AG10803 (cell line): ENCODE data around the gene ZFAND2B.

ENCODE experiments used
- DNase-seq: peaks from one replicate; pipeline ENCODE4 v3.0.0; 2010; ENCODE audit warnings: low read depth
- H3K4me3 ChIP-seq: 2 replicates; pipeline ENCODE4 v1.5.1; 2011; ENCODE audit warnings: mild to moderate bottlenecking, low read length, control low read depth
- TF ChIP-seq, protein P1 (sequence below): conservative IDR thresholded peaks from 2 replicates; pipeline ENCODE4 v1.5.1; 2011; ENCODE audit warnings: mild to moderate bottlenecking, low read length, control low read depth, inconsistent platforms

Gene ZFAND2B

DNA sequence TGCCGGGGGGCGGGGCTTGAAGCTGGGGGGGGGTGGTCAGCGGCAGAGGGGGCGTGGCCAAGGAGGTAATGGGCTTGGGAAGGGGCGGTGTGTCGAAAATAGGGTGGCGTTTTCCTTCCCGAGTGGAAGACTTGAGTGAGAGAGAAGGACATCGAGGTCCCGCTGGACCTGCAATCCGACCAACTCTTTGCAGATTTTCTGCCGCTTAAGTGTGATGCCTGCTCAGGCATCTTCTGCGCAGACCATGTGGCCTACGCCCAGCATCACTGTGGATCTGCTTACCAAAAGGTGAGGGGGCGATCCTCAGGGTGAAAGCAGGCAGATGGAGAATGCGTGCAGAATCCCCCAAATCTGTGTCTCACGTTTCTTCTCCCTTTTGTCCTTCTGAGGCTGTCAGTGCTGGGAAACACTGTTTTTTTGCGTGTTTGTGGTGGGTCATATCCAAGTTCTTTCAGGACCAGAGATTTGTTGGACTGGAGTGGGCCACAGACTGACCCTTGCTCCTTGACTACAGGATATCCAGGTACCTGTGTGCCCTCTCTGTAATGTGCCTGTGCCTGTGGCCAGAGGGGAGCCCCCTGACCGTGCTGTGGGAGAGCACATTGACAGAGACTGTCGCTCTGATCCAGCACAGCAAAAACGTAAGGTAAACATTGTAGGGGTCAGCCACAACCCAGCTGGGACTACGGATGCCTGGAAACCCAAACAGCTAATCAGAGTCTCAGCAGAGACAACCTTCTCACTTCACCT lies 727 bp downstream of the ZFAND2B start:
- TF ChIP-seq, protein P1, sequence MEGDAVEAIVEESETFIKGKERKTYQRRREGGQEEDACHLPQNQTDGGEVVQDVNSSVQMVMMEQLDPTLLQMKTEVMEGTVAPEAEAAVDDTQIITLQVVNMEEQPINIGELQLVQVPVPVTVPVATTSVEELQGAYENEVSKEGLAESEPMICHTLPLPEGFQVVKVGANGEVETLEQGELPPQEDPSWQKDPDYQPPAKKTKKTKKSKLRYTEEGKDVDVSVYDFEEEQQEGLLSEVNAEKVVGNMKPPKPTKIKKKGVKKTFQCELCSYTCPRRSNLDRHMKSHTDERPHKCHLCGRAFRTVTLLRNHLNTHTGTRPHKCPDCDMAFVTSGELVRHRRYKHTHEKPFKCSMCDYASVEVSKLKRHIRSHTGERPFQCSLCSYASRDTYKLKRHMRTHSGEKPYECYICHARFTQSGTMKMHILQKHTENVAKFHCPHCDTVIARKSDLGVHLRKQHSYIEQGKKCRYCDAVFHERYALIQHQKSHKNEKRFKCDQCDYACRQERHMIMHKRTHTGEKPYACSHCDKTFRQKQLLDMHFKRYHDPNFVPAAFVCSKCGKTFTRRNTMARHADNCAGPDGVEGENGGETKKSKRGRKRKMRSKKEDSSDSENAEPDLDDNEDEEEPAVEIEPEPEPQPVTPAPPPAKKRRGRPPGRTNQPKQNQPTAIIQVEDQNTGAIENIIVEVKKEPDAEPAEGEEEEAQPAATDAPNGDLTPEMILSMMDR = no peak
- H3K4me3 ChIP-seq = peak overlapping the region; percentile 85
- DNase-seq = no peak

DNA sequence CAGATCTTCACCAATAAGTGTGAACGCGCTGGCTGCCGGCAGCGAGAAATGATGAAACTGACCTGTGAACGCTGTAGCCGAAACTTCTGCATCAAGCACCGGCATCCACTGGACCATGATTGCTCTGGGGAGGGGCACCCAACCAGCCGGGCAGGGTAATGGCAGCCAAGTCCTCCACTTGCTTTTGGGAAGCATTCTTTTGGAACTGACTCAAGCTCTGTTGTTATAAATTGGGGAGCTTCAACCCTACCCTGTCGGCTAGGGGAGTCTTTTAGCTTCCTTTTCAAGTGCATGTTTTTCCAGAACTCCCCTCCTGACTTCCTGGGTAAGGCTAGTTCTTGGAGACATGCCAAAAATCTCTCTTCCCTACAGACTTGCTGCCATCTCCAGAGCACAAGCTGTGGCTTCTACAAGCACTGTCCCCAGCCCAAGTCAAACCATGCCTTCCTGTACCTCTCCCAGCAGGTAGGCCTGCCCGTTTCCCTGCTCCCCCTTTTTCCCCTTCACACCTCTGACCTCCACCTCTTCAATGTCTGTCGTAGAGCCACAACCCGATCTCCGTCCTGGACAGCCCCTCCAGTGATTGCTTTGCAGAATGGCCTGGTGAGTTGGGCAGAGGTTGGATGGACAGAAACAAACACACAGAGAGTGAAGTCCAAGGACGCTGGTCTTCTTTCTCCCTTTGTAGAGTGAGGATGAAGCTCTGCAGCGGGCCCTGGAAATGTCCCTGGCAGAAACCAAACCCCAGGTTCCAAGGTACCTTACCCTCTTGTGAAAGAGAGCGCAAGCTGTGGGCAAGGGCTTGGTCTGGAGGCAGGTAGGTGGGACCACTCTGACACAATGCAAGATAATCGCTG lies 1.5 kb downstream of the ZFAND2B start:
- TF ChIP-seq, protein P1 = no peak
- peak; percentile 45 for DNase-seq
- peak overlapping the region; percentile 85 for H3K4me3 ChIP-seq

DNA sequence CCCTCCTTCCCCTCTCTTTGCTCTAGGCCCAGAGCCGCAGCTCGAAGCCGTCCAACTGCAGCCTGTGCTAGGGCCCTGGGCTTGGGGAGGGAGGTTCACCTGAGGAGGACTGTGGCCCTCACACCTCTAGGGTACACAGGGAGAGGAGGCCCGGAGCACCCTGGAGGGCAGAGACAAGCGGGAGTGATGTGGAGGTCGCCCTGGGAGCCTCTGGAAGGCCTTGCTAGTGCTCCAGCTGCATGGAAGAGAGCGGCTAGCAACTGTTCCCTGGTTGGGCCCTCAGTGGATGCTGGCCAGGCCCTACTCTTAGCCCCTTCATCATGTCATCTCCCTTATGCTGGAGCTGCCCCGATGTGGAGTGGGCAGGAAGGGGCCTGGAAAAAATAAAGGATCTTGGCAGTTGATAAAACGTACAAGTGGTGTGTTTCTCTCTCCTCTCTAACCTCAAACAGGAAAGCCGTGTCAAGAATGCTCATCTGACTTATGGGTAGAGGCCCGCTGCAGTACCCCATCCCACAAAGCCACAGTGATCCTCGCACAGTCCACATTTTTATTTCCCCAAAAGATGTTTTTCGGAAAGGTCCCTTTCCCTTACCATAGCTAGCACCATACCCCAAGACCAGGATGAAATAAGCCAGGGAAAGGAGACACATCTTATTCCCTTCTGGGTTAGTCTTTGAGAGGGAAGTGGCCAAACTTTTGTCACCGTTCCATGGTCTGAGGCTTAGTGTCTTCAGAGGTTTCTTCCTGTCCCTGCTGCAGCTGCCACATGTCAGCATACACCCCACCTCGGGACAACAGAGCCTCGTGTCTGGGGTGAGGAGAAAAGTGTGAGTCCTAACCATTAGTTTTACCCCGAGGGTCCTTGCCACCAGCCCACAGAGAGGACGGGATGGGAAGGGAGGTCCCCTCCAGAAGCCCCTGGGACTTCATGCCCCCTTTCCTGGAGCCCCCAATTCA lies 2.9 kb downstream of the ZFAND2B start:
- no peak for DNase-seq
- H3K4me3 ChIP-seq = no peak overlapping the region
- TF ChIP-seq, protein P1 = no peak

DNA sequence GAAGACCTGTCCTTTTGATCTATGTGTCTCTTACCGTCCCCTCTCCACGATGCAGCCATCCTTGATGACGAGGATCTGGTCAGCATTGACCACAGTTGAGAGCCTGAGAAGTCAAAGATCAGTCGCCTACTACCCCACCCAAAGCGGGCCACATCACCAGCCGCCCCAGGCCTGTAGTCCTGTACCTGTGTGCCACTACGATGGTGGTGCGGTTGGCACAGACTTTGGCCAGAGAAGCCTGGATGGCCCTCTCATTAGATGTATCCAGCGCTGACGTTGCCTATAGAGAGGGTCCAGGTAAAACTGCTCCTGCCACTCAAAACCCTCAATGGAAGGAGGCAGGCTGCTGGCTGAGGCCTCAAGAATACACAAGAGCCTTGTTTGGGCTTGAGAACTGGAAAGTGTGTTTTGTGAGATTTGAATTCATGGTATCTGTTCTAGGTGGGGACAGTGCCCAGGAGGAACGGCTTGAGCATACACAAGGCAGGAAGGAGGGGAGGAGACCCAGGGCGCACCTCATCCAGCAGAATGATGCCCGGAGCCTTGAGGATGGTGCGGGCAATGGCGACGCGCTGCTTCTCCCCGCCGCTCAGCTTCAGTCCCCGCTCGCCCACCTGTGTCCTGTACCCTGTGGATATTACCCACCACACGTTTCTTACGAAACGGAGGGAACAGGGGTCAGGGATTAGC lies 3.8 kb downstream of the ZFAND2B start:
- no peak overlapping the region for H3K4me3 ChIP-seq
- TF ChIP-seq, protein P1 = no peak
- no peak for DNase-seq

DNA sequence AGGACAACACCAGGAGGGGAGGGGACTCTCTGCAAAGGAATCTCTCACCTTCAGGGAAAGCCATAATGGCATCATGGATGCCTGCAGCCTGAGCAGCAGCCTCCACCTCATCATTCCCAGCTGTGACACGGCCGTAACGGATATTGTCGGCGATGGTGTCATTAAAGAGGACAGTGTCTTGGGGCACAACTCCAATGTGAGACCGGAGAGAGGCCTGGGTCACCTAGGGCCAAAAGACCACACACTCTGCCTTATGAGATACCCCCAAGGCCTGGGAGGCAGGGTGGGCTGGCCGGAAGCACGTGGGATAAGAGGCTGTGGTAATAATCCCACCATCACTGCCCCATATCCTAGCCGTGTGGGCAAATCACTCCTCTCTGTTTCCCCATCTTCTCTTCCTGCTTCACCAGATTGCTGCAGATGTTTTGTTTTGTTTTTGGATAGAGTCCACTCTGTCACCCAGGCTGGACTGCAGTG lies 4.3 kb downstream of the ZFAND2B start:
- no peak overlapping the region for H3K4me3 ChIP-seq
- DNase-seq = no peak
- TF ChIP-seq, protein P1 = no peak

DNA sequence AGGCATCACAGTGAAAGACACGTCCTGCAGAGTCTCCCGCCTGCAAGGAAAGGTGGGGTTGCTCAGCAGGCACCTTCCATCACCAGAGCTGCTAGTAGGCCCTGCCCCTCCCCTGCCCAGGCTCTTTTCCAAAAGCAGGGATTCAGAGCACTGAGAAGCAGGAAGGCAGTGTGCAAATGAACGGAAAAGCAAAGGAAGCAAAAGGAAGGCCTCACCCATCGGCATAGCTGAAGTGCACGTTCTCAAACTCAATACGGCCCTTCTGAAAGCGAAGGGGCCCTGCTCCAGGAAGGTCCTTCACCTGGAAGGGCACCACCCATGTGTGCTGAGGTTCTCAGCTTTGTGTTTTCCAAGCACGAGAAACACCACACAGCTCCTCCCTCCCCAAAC lies 6.4 kb downstream of the ZFAND2B start:
- TF ChIP-seq, protein P1 = no peak
- DNase-seq = no peak
- no peak overlapping the region for H3K4me3 ChIP-seq
